ENCODE data around the gene STARD13.

The STARD13 gene

GRCh38 chr13:33100886-33101285 is 184.7 kb downstream of the STARD13 start:
- H4K20me1 ChIP-seq (ENCODE audit: insufficient read depth, low read length) = no peaks in the 10 kb centered on the region
- no peaks in the 10 kb centered on the region for H3K79me2 ChIP-seq (ENCODE audit: low read length)
- H3K9me3 ChIP-seq (replicated peaks; ENCODE audit: insufficient read depth, low read length) = no peaks in the 10 kb centered on the region
- H3K27me3 ChIP-seq (replicated peaks; ENCODE audit: insufficient read depth, low read length) = no peaks in the 10 kb centered on the region
- no peak overlapping the region for H3K9ac ChIP-seq (ENCODE audit: low read length)
- TF ChIP-seq EZH2 (optimal IDR thresholded peaks at IDR 0.05; ENCODE audit: low read depth, low read length) (no peak), EZH2phosphoT487 (IDR thresholded peaks at IDR 0.05; ENCODE audit: low read length) (no peak), CTCF (IDR thresholded peaks at IDR 0.05; ENCODE audit: low read length) (no peak)
- H2AFZ ChIP-seq (ENCODE audit: low read length) = no peak overlapping the region
- H3K36me3 ChIP-seq (replicated peaks; ENCODE audit: insufficient read depth, low read length) = no peaks in the 10 kb centered on the region
- H3F3A ChIP-seq (ENCODE audit: insufficient read depth, low read length) = no peaks in the 10 kb centered on the region
- H3K4me3 ChIP-seq (ENCODE audit: low read length) = no peak overlapping the region
- H3K4me1 ChIP-seq (ENCODE audit: low read length) = no peaks in the 10 kb centered on the region
- DNase-seq = no peak
- H3K4me2 ChIP-seq (ENCODE audit: low read depth, low read length) = no peak overlapping the region
- H3K9me2 ChIP-seq (replicated peaks; ENCODE audit: insufficient read depth, low read length) = no peaks in the 10 kb centered on the region
- H3K27ac ChIP-seq (ENCODE audit: low read length) = no peak overlapping the region

- no peaks in the 10 kb centered on the region for H3K9me3 ChIP-seq (replicated peaks; ENCODE audit: insufficient read depth, low read length)
- H3K9ac ChIP-seq (ENCODE audit: low read length) = no peak overlapping the region
- H3K27ac ChIP-seq (ENCODE audit: low read length) = no peak overlapping the region
- no peak overlapping the region for H3K4me3 ChIP-seq (ENCODE audit: low read length)
- no peaks in the 10 kb centered on the region for H3K4me1 ChIP-seq (ENCODE audit: low read length)
- H3K36me3 ChIP-seq (replicated peaks; ENCODE audit: insufficient read depth, low read length) = no peaks in the 10 kb centered on the region
- H4K20me1 ChIP-seq (ENCODE audit: insufficient read depth, low read length) = no peaks in the 10 kb centered on the region
- H3K79me2 ChIP-seq (ENCODE audit: low read length) = no peaks in the 10 kb centered on the region
- no peaks in the 10 kb centered on the region for H3K9me2 ChIP-seq (replicated peaks; ENCODE audit: insufficient read depth, low read length)
- DNase-seq = no peak
- H3K4me2 ChIP-seq (ENCODE audit: low read depth, low read length) = no peak overlapping the region
- H3F3A ChIP-seq (ENCODE audit: insufficient read depth, low read length) = no peaks in the 10 kb centered on the region
- no peak for TF ChIP-seq CTCF (IDR thresholded peaks at IDR 0.05; ENCODE audit: low read length)
- TF ChIP-seq EZH2 (optimal IDR thresholded peaks at IDR 0.05; ENCODE audit: low read depth, low read length) = no peak
- TF ChIP-seq EZH2phosphoT487 (IDR thresholded peaks at IDR 0.05; ENCODE audit: low read length) = no peak
- H2AFZ ChIP-seq (ENCODE audit: low read length) = no peak overlapping the region
- no peaks in the 10 kb centered on the region for H3K27me3 ChIP-seq (replicated peaks; ENCODE audit: insufficient read depth, low read length)
These were observed 185.7 kb downstream of the STARD13 start for GRCh38 chr13:33099860-33100259.

- Histone ChIP-seq H3K9ac (ENCODE audit: low read length) (no peak overlapping the region), H3F3A (ENCODE audit: insufficient read depth, low read length) (no peaks in the 10 kb centered on the region), H3K9me3 (replicated peaks; ENCODE audit: insufficient read depth, low read length) (no peaks in the 10 kb centered on the region), H3K4me3 (ENCODE audit: low read length) (no peak overlapping the region), H3K79me2 (ENCODE audit: low read length) (no peaks in the 10 kb centered on the region), H3K9me2 (replicated peaks; ENCODE audit: insufficient read depth, low read length) (no peaks in the 10 kb centered on the region), H3K36me3 (replicated peaks; ENCODE audit: insufficient read depth, low read length) (no peaks in the 10 kb centered on the region), H3K4me2 (ENCODE audit: low read depth, low read length) (no peak overlapping the region), H4K20me1 (ENCODE audit: insufficient read depth, low read length) (no peaks in the 10 kb centered on the region), H2AFZ (ENCODE audit: low read length) (no peak overlapping the region), H3K27ac (ENCODE audit: low read length) (no peak overlapping the region), H3K27me3 (replicated peaks; ENCODE audit: insufficient read depth, low read length) (no peaks in the 10 kb centered on the region), H3K4me1 (ENCODE audit: low read length) (no peaks in the 10 kb centered on the region)
- no peak for TF ChIP-seq EZH2 (optimal IDR thresholded peaks at IDR 0.05; ENCODE audit: low read depth, low read length)
- no peak for TF ChIP-seq EZH2phosphoT487 (IDR thresholded peaks at IDR 0.05; ENCODE audit: low read length)
- TF ChIP-seq CTCF (IDR thresholded peaks at IDR 0.05; ENCODE audit: low read length) = no peak
- no peak for DNase-seq
These were observed 188.5 kb downstream of the STARD13 start for GRCh38 chr13:33096886-33097605.

All from MM.1S (cell line).